Measurements from ENCODE around the gene ZNF44.

ZNF44 gene

DNA sequence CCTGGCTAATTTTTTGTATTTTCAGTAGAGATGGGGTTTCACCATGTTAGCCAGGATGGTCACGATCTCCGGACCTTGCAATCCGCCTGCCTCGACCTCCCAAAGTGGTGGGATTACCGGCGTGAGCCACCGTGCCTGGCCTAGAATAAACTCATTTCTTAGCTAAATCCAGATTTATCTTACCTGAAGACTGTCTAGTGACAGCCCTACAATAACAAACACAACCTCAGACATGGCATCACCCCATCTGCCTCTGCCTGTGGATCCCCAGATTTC is 5.0 kb downstream of the ZNF44 start:
- Histone ChIP-seq H3K9me3 (ENCODE audit: insufficient read depth, low read depth, low read length) (0 out of 2 replicates have a peak, but pooled peaks cover 2% of the 10 kb centered on the region), H3K4me1 (ENCODE audit: insufficient read depth, low read length) (peaks cover 6% of the 10 kb centered on the region), H3K9ac (ENCODE audit: low read depth, low read length) (no peak overlapping the region), H3K36me3 (ENCODE audit: insufficient read depth, low read length) (peaks cover 4% of the 10 kb centered on the region; the same call in 1 of the 2 replicates), H3K27ac (ENCODE audit: low read depth, low read length) (no peak overlapping the region), H3K27me3 (ENCODE audit: insufficient read depth, low read length) (no peaks in the 10 kb centered on the region), H3K4me3 (ENCODE audit: low read length) (no peak overlapping the region)
- WGBS = 94% methylated on average over 7 of the region's 7 CpGs

DNA sequence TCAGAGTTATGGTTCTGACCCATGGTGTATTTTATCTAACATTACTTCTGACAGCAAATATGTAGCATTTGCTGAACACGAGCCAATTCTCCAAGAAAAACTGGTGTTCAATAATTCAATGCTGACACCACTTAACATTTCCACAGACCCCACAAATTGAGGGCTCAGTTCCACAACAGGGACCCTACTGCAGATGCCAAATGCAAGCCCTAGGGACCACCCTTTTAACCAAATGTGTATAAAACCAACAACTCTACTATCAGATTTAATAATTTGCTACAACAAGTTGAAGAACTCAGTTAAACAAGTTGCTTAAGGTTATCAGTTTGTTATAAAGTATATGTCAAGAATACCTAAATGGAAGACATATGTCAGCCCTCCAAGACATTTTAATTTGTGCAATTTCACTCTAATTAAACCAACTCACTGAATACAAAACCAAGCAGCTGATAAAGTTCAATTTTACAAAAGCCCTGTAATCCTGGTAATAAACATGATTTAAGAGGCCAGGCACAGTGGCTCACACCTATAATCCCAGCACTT is 6.7 kb downstream of the ZNF44 start:
- Histone ChIP-seq H3K4me3 (ENCODE audit: low read length) (no peak overlapping the region), H3K27me3 (ENCODE audit: insufficient read depth, low read length) (no peaks in the 10 kb centered on the region), H3K9me3 (ENCODE audit: insufficient read depth, low read depth, low read length) (peaks cover 12% of the 10 kb centered on the region; the same call in 1 of the 2 replicates), H3K27ac (ENCODE audit: low read depth, low read length) (no peak overlapping the region), H3K36me3 (ENCODE audit: insufficient read depth, low read length) (peaks cover 4% of the 10 kb centered on the region; the same call in 1 of the 2 replicates), H3K9ac (ENCODE audit: low read depth, low read length) (no peak overlapping the region), H3K4me1 (ENCODE audit: insufficient read depth, low read length) (no peaks in the 10 kb centered on the region)
- 100% methylated on average over 1 of the region's 1 CpG for WGBS

DNA sequence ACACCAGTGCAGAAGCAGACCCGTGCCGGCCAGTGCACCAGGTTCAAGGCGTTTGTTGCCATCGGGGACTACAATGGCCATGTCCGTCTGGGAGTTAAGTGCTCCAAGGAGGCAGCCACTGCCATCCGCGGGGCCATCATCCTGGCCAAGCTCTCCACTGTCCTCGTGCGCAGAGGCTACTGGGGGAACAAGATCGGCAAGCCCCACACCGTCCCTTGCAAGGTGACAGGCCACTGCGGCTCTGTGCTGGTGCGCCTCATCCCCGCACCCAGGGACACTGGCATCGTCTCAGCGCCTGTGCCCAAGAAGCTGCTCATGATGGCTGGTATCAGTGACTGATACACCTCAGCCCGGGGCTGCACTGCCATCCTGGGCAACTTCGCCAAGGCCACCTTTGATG is 10.1 kb downstream of the ZNF44 start:
- Histone ChIP-seq H3K4me1 (ENCODE audit: insufficient read depth, low read length) (no peaks in the 10 kb centered on the region), H3K9me3 (ENCODE audit: insufficient read depth, low read depth, low read length) (peaks cover 40% of the 10 kb centered on the region; the same call in 1 of the 2 replicates), H3K4me3 (ENCODE audit: low read length) (no peak overlapping the region), H3K36me3 (ENCODE audit: insufficient read depth, low read length) (no peaks in the 10 kb centered on the region), H3K27me3 (ENCODE audit: insufficient read depth, low read length) (no peaks in the 10 kb centered on the region), H3K27ac (ENCODE audit: low read depth, low read length) (no peak overlapping the region), H3K9ac (ENCODE audit: low read depth, low read length) (no peak overlapping the region)
- WGBS = 98% methylated on average over 18 of the region's 18 CpGs

DNA sequence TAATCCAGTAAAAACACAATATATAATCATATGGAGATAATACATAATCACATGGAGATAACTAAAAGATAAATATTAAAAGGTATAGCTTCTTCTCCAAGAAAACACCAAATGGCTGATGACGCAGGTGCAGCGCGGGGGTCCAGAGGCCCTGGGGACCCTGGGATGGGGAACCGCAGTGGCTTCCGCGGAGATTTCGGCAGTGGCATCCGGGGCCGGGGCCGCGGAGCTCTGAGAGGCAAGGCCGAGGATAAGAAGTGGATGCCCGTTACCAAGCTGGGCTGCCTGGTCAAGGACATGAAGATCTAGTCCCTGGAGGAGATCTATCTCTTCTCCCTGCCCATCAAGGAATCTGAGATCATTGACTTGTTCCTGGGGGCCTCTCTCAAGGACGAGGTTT is 10.5 kb downstream of the ZNF44 start:
- Histone ChIP-seq H3K9ac (ENCODE audit: low read depth, low read length) (no peak overlapping the region), H3K9me3 (ENCODE audit: insufficient read depth, low read depth, low read length) (peaks cover 45% of the 10 kb centered on the region), H3K27me3 (ENCODE audit: insufficient read depth, low read length) (no peaks in the 10 kb centered on the region), H3K4me1 (ENCODE audit: insufficient read depth, low read length) (no peaks in the 10 kb centered on the region), H3K27ac (ENCODE audit: low read depth, low read length) (no peak overlapping the region), H3K36me3 (ENCODE audit: insufficient read depth, low read length) (no peaks in the 10 kb centered on the region), H3K4me3 (ENCODE audit: low read length) (no peak overlapping the region)
- 98% methylated on average over 14 of the region's 14 CpGs for WGBS

DNA sequence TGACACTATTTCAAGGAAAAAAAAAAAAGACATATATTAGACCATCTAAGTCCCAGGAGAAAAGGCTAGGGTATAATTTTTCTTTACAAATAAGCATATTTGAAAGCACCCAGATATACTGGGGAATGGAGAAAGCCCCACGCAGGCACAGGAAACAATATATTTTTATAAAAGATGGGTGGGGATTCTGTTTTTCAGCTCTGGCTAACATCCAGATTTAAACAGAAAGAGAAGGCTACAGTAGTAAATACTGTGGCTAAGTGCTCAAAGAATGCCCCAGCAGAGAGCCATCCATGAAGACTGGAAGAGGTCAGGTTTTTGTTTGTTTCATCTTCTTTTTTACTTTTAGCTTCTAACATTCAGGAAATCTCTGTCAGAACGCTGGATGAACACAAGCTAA is 16.0 kb downstream of the ZNF44 start:
- Histone ChIP-seq H3K36me3 (ENCODE audit: insufficient read depth, low read length) (peaks cover 25% of the 10 kb centered on the region), H3K9ac (ENCODE audit: low read depth, low read length) (no peak overlapping the region), H3K4me1 (ENCODE audit: insufficient read depth, low read length) (no peaks in the 10 kb centered on the region), H3K27ac (ENCODE audit: low read depth, low read length) (no peak overlapping the region), H3K4me3 (ENCODE audit: low read length) (no peak overlapping the region), H3K27me3 (ENCODE audit: insufficient read depth, low read length) (no peaks in the 10 kb centered on the region), H3K9me3 (ENCODE audit: insufficient read depth, low read depth, low read length) (peaks cover 87% of the 10 kb centered on the region)
- WGBS = 98% methylated on average over 2 of the region's 2 CpGs

DNA sequence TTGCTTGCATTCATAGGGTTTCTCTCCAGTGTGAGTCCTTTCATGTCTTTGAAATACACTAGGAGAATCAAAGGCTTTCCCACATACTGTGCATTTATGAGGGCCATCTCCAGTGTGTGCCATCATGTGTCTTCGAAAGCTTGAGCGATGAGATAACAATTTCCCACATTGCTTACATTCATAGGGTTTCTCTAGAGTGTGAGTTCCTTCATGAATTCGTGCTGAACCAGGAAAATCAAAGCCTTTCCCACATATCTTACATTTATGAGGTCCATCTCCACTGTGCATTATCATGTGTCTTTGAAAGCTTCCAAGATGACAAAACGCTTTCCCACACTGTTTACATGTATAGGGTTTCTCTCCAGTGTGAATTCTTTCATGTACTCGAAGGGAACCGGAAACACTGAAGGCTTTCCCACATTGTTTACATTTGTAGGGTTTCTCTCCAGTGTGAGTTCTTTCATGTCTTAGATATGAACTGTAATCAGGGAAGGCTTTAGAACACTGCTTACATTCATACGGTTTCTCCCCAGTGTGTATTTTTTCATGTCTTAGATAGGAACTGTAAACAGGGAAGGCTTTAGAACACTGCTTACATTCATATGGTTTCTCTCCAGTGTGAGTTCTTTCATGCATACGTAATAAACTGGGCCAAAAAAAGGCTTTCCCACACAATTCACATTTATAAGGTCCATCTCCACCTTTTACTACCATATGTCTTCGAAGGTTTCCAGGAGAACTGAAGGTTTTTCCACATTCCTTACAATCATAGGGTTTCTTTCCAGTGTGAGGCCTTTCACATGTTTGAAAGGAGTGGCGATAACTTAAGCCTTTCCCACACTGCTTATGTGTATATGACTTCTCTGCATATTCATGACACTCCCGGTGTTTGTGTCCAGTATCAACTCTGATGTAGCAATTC is 21.4 kb downstream of the ZNF44 start:
- Histone ChIP-seq H3K27ac (ENCODE audit: low read depth, low read length) (no peak overlapping the region), H3K9me3 (ENCODE audit: insufficient read depth, low read depth, low read length) (peaks cover 93% of the 10 kb centered on the region), H3K4me3 (ENCODE audit: low read length) (no peak overlapping the region), H3K36me3 (ENCODE audit: insufficient read depth, low read length) (peaks cover 57% of the 10 kb centered on the region), H3K4me1 (ENCODE audit: insufficient read depth, low read length) (no peaks in the 10 kb centered on the region), H3K9ac (ENCODE audit: low read depth, low read length) (no peak overlapping the region), H3K27me3 (ENCODE audit: insufficient read depth, low read length) (no peaks in the 10 kb centered on the region)
- WGBS = 96% methylated on average over 11 of the region's 11 CpGs

DNA sequence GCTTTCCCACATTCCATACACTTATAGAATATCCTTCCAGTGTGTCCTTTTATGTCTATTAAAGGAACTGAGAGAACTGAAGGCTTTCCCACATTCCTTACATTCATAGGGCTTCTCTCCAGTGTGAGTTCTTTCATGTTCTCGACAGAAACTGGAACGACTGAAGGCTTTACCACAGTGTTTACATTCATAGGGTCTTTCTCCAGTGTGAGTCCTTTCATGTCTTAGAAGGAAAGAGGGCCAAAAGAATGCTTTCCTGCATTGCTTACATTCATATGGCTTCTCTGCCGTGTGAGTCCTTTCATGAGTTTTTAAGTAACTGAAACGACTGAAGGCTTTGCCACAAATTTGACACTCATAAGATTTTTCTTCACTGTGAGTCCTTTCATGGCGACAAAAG is 22.3 kb downstream of the ZNF44 start:
- Histone ChIP-seq H3K9ac (ENCODE audit: low read depth, low read length) (no peak overlapping the region), H3K9me3 (ENCODE audit: insufficient read depth, low read depth, low read length) (peaks cover 87% of the 10 kb centered on the region), H3K27me3 (ENCODE audit: insufficient read depth, low read length) (no peaks in the 10 kb centered on the region), H3K4me3 (ENCODE audit: low read length) (no peak overlapping the region), H3K27ac (ENCODE audit: low read depth, low read length) (no peak overlapping the region), H3K4me1 (ENCODE audit: insufficient read depth, low read length) (no peaks in the 10 kb centered on the region), H3K36me3 (ENCODE audit: insufficient read depth, low read length) (peaks cover 57% of the 10 kb centered on the region)
- 91% methylated on average over 5 of the region's 5 CpGs for WGBS

DNA sequence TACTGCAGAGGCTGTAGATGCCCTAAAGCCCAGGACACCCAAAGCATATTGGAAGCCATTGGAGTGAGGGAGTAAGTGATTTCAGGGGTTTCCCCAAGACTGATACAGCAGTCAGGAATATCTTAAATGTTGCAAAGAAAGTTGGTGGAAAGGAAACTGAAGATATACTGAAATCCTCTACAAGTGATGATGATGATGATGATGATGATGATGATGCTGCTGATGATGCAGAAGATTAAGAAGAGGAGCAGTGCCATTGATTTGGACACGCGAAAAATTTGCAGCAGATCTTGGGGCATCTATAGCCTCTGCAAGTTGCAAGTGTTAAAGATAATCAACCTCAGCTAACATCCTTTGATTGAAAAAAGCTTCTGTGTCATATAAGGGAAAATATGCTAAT is 23.8 kb downstream of the ZNF44 start:
- no peaks in the 10 kb centered on the region for H3K4me1 ChIP-seq (ENCODE audit: insufficient read depth, low read length)
- no peak overlapping the region for H3K4me3 ChIP-seq (ENCODE audit: low read length)
- H3K36me3 ChIP-seq (ENCODE audit: insufficient read depth, low read length) = peaks cover 48% of the 10 kb centered on the region
- H3K27me3 ChIP-seq (ENCODE audit: insufficient read depth, low read length) = no peaks in the 10 kb centered on the region
- H3K9ac ChIP-seq (ENCODE audit: low read depth, low read length) = no peak overlapping the region
- WGBS = 95% methylated on average over 2 of the region's 2 CpGs
- no peak overlapping the region for H3K27ac ChIP-seq (ENCODE audit: low read depth, low read length)
- peaks cover 80% of the 10 kb centered on the region for H3K9me3 ChIP-seq (ENCODE audit: insufficient read depth, low read depth, low read length)

DNA sequence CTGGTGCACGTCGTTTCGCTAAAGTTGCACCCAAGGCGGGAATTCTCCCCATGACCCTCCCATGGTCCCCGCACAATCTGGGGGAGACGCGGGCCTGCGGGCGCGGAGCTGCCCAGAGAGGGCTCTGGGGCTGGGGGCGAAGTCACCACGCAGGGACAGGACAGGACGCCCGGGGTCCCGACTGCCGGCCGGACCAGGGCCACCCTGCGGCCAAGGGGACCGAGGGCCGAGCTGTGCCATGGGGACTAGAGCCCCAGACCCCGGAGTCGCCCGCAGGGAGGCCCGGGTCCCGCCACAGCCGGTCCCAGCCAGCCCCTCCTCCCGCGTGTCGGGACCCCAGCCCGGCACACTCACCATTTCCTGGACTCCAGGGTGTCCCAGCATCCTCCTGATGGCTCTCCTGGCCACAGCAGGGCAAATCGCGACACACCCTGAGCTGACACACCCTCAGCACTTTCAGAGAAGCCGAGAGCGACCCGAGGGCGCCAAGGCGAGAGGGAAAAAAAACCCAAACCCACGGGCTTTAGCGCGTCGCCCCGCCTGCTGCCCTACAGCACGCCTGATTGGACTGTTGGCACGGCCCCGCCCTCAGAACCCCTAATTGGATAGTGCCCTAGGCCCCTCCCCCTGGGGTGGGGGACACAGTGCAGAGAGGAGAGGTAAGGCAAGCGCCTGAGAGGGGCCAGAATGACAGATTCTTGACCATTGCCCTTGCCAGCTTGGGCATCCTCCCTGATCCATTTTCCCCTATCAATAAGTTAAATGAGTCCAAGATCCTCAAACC is 28.6 kb downstream of the ZNF44 start:
- H3K9me3 ChIP-seq (ENCODE audit: insufficient read depth, low read depth, low read length) = peaks cover 72% of the 10 kb centered on the region
- 96% methylated on average over 46 of the region's 46 CpGs for WGBS

DNA sequence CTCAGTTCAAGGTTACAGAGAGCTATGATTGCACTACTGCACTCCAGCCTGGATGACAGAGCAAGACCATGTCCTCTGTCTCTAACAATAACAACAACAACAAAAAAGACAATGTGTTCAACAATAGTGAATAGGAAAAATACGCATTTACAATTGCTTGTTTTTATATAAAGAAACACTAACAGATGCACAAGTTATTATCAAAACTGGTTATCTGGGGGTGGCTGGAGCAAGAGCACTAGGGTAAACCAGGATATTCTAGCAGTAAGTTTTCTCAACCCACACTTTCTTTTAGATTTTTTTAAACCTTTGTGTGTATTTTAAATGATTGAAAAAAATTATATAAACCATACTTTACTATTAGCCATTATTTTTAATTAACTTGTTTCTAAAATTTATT is 33.1 kb downstream of the ZNF44 start:
- Histone ChIP-seq H3K4me1 (ENCODE audit: insufficient read depth, low read length) (no peaks in the 10 kb centered on the region), H3K36me3 (ENCODE audit: insufficient read depth, low read length) (no peaks in the 10 kb centered on the region), H3K9ac (ENCODE audit: low read depth, low read length) (no peak overlapping the region), H3K4me3 (ENCODE audit: low read length) (no peak overlapping the region), H3K27ac (ENCODE audit: low read depth, low read length) (no peak overlapping the region), H3K27me3 (ENCODE audit: insufficient read depth, low read length) (no peaks in the 10 kb centered on the region), H3K9me3 (ENCODE audit: insufficient read depth, low read depth, low read length) (peaks cover 63% of the 10 kb centered on the region)
- whole genome bisulfite sequencing = no CpG with 5 or more reads among the region's 1 CpG

More for the DNA sequence above, 28.6 kb downstream of the ZNF44 start:
- Histone ChIP-seq H3K27ac (ENCODE audit: low read depth, low read length) (no peak overlapping the region), H3K4me3 (ENCODE audit: low read length) (no peak overlapping the region), H3K9ac (ENCODE audit: low read depth, low read length) (no peak overlapping the region), H3K27me3 (ENCODE audit: insufficient read depth, low read length) (no peaks in the 10 kb centered on the region), H3K36me3 (ENCODE audit: insufficient read depth, low read length) (peaks cover 8% of the 10 kb centered on the region), H3K4me1 (ENCODE audit: insufficient read depth, low read length) (no peaks in the 10 kb centered on the region)

DNA sequence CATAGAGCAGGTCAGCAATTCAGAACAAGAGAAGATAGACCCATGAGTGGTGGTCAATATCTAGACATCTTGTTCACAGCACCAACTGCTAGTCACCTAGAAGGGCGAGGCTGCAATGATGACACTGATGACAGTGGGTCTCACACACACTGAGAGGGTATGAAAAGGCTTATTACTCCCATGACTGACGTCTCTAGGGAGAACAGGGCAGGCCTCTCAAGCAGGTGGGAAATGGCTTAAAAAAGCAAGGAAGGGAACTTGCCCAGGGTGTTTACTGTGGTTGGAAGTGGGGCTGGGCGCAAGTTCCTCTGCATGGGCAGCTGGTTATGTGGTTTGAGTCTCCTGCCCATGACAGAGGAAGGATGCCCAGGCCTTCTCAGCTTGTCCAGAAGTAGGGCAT is 33.8 kb downstream of the ZNF44 start:
- WGBS = 91% methylated on average over 3 of the region's 3 CpGs
- Histone ChIP-seq H3K4me3 (ENCODE audit: low read length) (no peak overlapping the region), H3K4me1 (ENCODE audit: insufficient read depth, low read length) (no peaks in the 10 kb centered on the region), H3K9ac (ENCODE audit: low read depth, low read length) (no peak overlapping the region), H3K27ac (ENCODE audit: low read depth, low read length) (no peak overlapping the region), H3K27me3 (ENCODE audit: insufficient read depth, low read length) (no peaks in the 10 kb centered on the region), H3K9me3 (ENCODE audit: insufficient read depth, low read depth, low read length) (peaks cover 61% of the 10 kb centered on the region), H3K36me3 (ENCODE audit: insufficient read depth, low read length) (no peaks in the 10 kb centered on the region)

Measured in HUES64 (cell line).